ENCODE results near the gene OR6J1. TPM values are rescaled to one million over a fixed set of nuclear protein-coding genes. Genes with fewer than 3 reads are reported as not detected.
"Not testable (repeated sequence)": the region's sequence is repeated elsewhere in the genome, so short reads cannot be mapped to it uniquely, and the experiment has no call there.

OR6J1 gene
- total RNA-seq: not detected

DNA sequence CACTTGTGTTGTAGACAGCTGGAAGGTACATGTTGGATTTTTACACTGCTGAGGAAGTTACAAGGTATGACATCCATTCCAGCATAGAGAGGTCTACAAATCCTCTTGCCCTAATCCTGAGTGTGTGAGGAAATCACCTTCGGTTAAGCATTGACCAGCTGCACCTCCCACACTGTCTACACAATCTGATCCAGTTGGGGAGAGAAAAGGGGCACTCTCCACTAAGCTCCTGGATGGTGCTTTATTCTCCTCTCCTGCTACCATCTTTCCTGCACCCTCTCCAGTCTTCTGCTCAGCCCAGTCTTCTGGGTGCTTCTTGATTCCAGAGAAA, at the start of gene OR6J1:
OR6J1 (minus strand) TSS at position 48 of the 331 bp plus-strand sequence. CDS start 9,541 bp downstream, outside the sequence.
- WGBS, 2 donors: 14 to 33% methylated on average over 1 of the region's 1 CpG
- no peaks in the 10 kb centered on the region for H3K27me3 ChIP-seq
- H3K4me1 ChIP-seq: no peaks in the 10 kb centered on the region
- intact Hi-C loops (cut with DNase I): loop anchor here (5.0 kb wide), 1 partner anchor 72 kb away; no protein-coding TSS in a partner anchor
- no peak within 1 kb of the TSS for H3K27ac ChIP-seq
- no peak for TF ChIP-seq POLR2A (IDR thresholded peaks at IDR 0.05)
- no peak for TF ChIP-seq CTCF (IDR thresholded peaks at IDR 0.05)
- H3K4me3 ChIP-seq: no peak within 1 kb of the TSS
- ATAC-seq (peak; percentile 24), DNase-seq (no peak)
- no peaks in the 10 kb centered on the region for H3K36me3 ChIP-seq (replicated peaks in 1 of 2; ENCODE audit: insufficient read depth in 1 of 2, low read depth in 2 of 2)
- H3K9me3 ChIP-seq: no peaks in the 10 kb centered on the region

GRCh38 chr14:22692194-22692593, 48.0 kb upstream of the OR6J1 start:
- H3K36me3 ChIP-seq (replicated peaks in 1 of 2; ENCODE audit: insufficient read depth in 1 of 2, low read depth in 2 of 2): no peaks in the 10 kb centered on the region
- no peak for ATAC-seq
- no peaks in the 10 kb centered on the region for H3K4me1 ChIP-seq
- intact Hi-C loops (cut with DNase I): no loop called here
- no peaks in the 10 kb centered on the region for H3K9me3 ChIP-seq
- no peak for TF ChIP-seq POLR2A (IDR thresholded peaks at IDR 0.05)
- DNase-seq: no peak
- H3K4me3 ChIP-seq: no peak overlapping the region
- no peak overlapping the region for H3K27ac ChIP-seq
- no peaks in the 10 kb centered on the region for H3K27me3 ChIP-seq

- Histone ChIP-seq H3K27me3 (no peaks in the 10 kb centered on the region), H3K9me3 (no peaks in the 10 kb centered on the region), H3K27ac (no peak overlapping the region), H3K4me1 (peaks cover 5% of the 10 kb centered on the region), H3K4me3 (no peak overlapping the region), H3K36me3 (replicated peaks in 1 of 2; ENCODE audit: insufficient read depth in 1 of 2, low read depth in 2 of 2) (no peaks in the 10 kb centered on the region)
- whole genome bisulfite sequencing, 2 donors: 55 to 62% methylated on average over 2 of the region's 2 CpGs
- TF ChIP-seq POLR2A (IDR thresholded peaks at IDR 0.05): no peak
- no peak for TF ChIP-seq CTCF (IDR thresholded peaks at IDR 0.05)
- no peak for ATAC-seq
- intact Hi-C loops (cut with DNase I): no loop called here
- DNase-seq: no peak
Measured at GRCh38 chr14:22691171-22691570, 47.0 kb upstream of the OR6J1 start.

DNA sequence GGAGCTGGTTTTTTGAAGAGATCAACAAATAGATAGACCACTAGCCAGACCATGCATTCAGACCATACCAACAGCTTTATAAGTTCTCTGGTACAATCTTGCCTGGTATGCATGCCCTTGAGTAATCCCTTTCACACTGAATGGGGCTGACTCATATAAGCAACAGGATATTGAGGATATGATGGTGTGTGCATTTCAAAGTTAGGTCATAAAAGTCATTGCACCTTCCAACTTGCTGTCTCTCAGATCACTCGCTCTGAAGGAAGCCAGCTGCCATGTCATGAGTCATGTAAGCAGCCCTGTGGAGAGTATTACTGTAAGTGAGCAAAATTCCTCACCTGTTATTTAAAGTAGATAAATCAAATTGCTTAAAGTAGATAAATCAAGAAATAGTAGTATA, 45.0 kb upstream of the OR6J1 start:
- WGBS, 2 donors: 56 to 57% methylated on average over 1 of the region's 1 CpG
- Histone ChIP-seq H3K4me1 (peaks cover 10% of the 10 kb centered on the region), H3K27me3 (no peaks in the 10 kb centered on the region), H3K27ac (no peak overlapping the region), H3K36me3 (replicated peaks in 1 of 2; ENCODE audit: insufficient read depth in 1 of 2, low read depth in 2 of 2) (no peaks in the 10 kb centered on the region), H3K4me3 (no peak overlapping the region), H3K9me3 (no peaks in the 10 kb centered on the region)
- TF ChIP-seq POLR2A (IDR thresholded peaks at IDR 0.05): no peak
- intact Hi-C loops (cut with DNase I): no loop called here
- no peak for ATAC-seq
- no peak for DNase-seq

GRCh38 chr14:22687969-22688368, 43.8 kb upstream of the OR6J1 start:
- 89 to 90% methylated on average over 3 of the region's 3 CpGs for WGBS, 2 donors
- H3K27ac ChIP-seq; H3K4me3 ChIP-seq; H3K27me3 ChIP-seq; intact Hi-C loops (cut with DNase I); H3K9me3 ChIP-seq; DNase-seq; H3K4me1 ChIP-seq; ATAC-seq; H3K36me3 ChIP-seq (replicated peaks in 1 of 2; ENCODE audit: insufficient read depth in 1 of 2, low read depth in 2 of 2): not testable (repeated sequence)

GRCh38 chr14:22686176-22686611, 42.0 kb upstream of the OR6J1 start:
- H3K27ac ChIP-seq; H3K4me1 ChIP-seq; intact Hi-C loops (cut with DNase I); H3K4me3 ChIP-seq; H3K27me3 ChIP-seq; H3K36me3 ChIP-seq (replicated peaks in 1 of 2; ENCODE audit: insufficient read depth in 1 of 2, low read depth in 2 of 2); H3K9me3 ChIP-seq; ATAC-seq: not testable (repeated sequence)
- peak; percentile 26 to 76 (median 56) for DNase-seq
- WGBS, 2 donors: 10 to 17% methylated on average over 3 to 6 of the region's 6 CpGs

- Histone ChIP-seq H3K27ac (no peak overlapping the region), H3K9me3 (no peaks in the 10 kb centered on the region), H3K36me3 (replicated peaks in 1 of 2; ENCODE audit: insufficient read depth in 1 of 2, low read depth in 2 of 2) (no peaks in the 10 kb centered on the region), H3K4me1 (peaks cover 10% of the 10 kb centered on the region), H3K27me3 (no peaks in the 10 kb centered on the region), H3K4me3 (no peak overlapping the region)
- DNase-seq (no peak), ATAC-seq (no peak)
- TF ChIP-seq CTCF (IDR thresholded peaks at IDR 0.05) (no peak), POLR2A (IDR thresholded peaks at IDR 0.05) (no peak)
- WGBS, 2 donors: 66 to 81% methylated on average over 4 of the region's 4 CpGs
- intact Hi-C loops (cut with DNase I): no loop called here
Measured at GRCh38 chr14:22685467-22685866, 41.3 kb upstream of the OR6J1 start.

- intact Hi-C loops (cut with DNase I); DNase-seq; H3K36me3 ChIP-seq (replicated peaks in 1 of 2; ENCODE audit: insufficient read depth in 1 of 2, low read depth in 2 of 2); H3K9me3 ChIP-seq; ATAC-seq; H3K4me1 ChIP-seq; H3K27me3 ChIP-seq; H3K27ac ChIP-seq; H3K4me3 ChIP-seq: not testable (repeated sequence)
- WGBS, 2 donors: 64 to 66% methylated on average over 3 of the region's 3 CpGs
Measured at GRCh38 chr14:22683428-22683827, 39.3 kb upstream of the OR6J1 start.

Measured in body of pancreas (tissue), 4 donors.